Mucosa of rectum (tissue), 2 donors: ENCODE measurements around the gene INHA.

Experiments
- H3K27ac ChIP-seq, 2 donors: one replicate each; pipeline ENCODE4 v1.7.0; 2013; ENCODE audit warnings: inconsistent platforms in 2 of 2, low read depth in 2 of 2, low read length in 2 of 2
- H3K27me3 ChIP-seq, 2 donors: one replicate each; pipeline ENCODE4 v1.7.0; 2013; ENCODE audit warnings: low read length in 2 of 2; ENCODE audit not compliant: control insufficient read depth in 2 of 2, insufficient read depth in 2 of 2
- H3K36me3 ChIP-seq, 2 donors: one replicate each; pipeline ENCODE4 v1.7.0; 2013; ENCODE audit warnings: low read length in 2 of 2; ENCODE audit not compliant: control insufficient read depth in 2 of 2, insufficient read depth in 2 of 2
- H3K4me1 ChIP-seq, 2 donors: one replicate each; pipeline ENCODE4 v1.7.0; 2013; ENCODE audit warnings: low read length in 2 of 2, mild to moderate bottlenecking in 1 of 2; ENCODE audit not compliant: control insufficient read depth in 2 of 2, insufficient read depth in 2 of 2
- H3K4me3 ChIP-seq, 2 donors: one replicate each; pipeline ENCODE4 v1.7.0; 2013; ENCODE audit warnings: low read length in 2 of 2
- H3K9ac ChIP-seq, 2 donors: one replicate each; pipeline ENCODE4 v1.7.0; 2013; ENCODE audit warnings: low read length in 2 of 2, low read depth in 1 of 2, mild to moderate bottlenecking in 1 of 2
- H3K9me3 ChIP-seq, 2 donors: one replicate each; pipeline ENCODE4 v1.7.0; 2013; ENCODE audit warnings: low read length in 2 of 2; ENCODE audit not compliant: control insufficient read depth in 2 of 2
- donor health status: healthy.
- donor health status: Normal muscosa, but diverticular disease.

Gene INHA

GRCh38 chr2:219595256-219595655 is 23.1 kb downstream of the INHA start:
- Histone ChIP-seq H3K4me1 (peaks cover 5 to 12% of the 10 kb centered on the region in 2 donors), H3K27me3 (peaks cover 0 to 3% of the 10 kb centered on the region in 2 donors), H3K36me3 (no peaks in the 10 kb centered on the region), H3K9me3 (no peaks in the 10 kb centered on the region), H3K9ac (no peak overlapping the region), H3K27ac (no peak overlapping the region), H3K4me3 (no peak overlapping the region)

- H3K36me3 ChIP-seq = peaks cover 6 to 12% of the 10 kb centered on the region in 2 donors
- peak overlapping the region; percentile 77 to 89 for H3K9ac ChIP-seq
- H3K27ac ChIP-seq = peak overlapping the region; percentile 87 to 91
- no peaks in the 10 kb centered on the region for H3K9me3 ChIP-seq
- peak overlapping the region; percentile 96 to 99 for H3K4me3 ChIP-seq
- no peaks in the 10 kb centered on the region for H3K27me3 ChIP-seq
- peaks cover 5 to 12% of the 10 kb centered on the region in 2 donors for H3K4me1 ChIP-seq
Observed at GRCh38 chr2:219596954-219597551, 24.9 kb downstream of the INHA start.

GRCh38 chr2:219597552-219598307 is 25.6 kb downstream of the INHA start, which contains the start of gene STK11IP:
TSS of gene STK11IP (plus strand) at chr2:219597857. CDS start at chr2:219598120, 263 bp downstream.
- Histone ChIP-seq H3K9me3 (no peaks in the 10 kb centered on the region), H3K4me3 (peak within 1 kb of the TSS; percentile 96 to 99), H3K36me3 (peaks cover 13 to 18% of the 10 kb centered on the region in 2 donors), H3K27me3 (no peaks in the 10 kb centered on the region), H3K27ac (peak within 1 kb of the TSS; percentile 87 to 91), H3K4me1 (peaks cover 5 to 12% of the 10 kb centered on the region in 2 donors), H3K9ac (peak within 1 kb of the TSS; percentile 77 to 89)

- Histone ChIP-seq H3K36me3 (peaks cover 13 to 18% of the 10 kb centered on the region in 2 donors), H3K4me1 (peaks cover 5 to 12% of the 10 kb centered on the region in 2 donors), H3K27me3 (no peaks in the 10 kb centered on the region), H3K4me3 (peak overlapping the region; percentile 96 to 99), H3K9me3 (no peaks in the 10 kb centered on the region), H3K27ac (peak overlapping the region; percentile 87 to 91), H3K9ac (peak overlapping the region; percentile 75 to 77)
Observed at GRCh38 chr2:219598308-219599078, 26.4 kb downstream of the INHA start.

- H3K4me1 ChIP-seq = no peaks in the 10 kb centered on the region
- no peak overlapping the region for H3K9ac ChIP-seq
- no peaks in the 10 kb centered on the region for H3K27me3 ChIP-seq
- peaks cover 40 to 49% of the 10 kb centered on the region in 2 donors for H3K36me3 ChIP-seq
- H3K27ac ChIP-seq = peak overlapping the region in 1 of 2 donors; percentile 6
- H3K4me3 ChIP-seq = no peak overlapping the region
- no peaks in the 10 kb centered on the region for H3K9me3 ChIP-seq
Observed at GRCh38 chr2:219603771-219604170, 31.7 kb downstream of the INHA start.

GRCh38 chr2:219605607-219605954 is 33.5 kb downstream of the INHA start:
- Histone ChIP-seq H3K9me3 (no peaks in the 10 kb centered on the region), H3K27me3 (no peaks in the 10 kb centered on the region), H3K4me3 (no peak overlapping the region), H3K9ac (no peak overlapping the region), H3K4me1 (no peaks in the 10 kb centered on the region), H3K36me3 (peaks cover 48 to 57% of the 10 kb centered on the region in 2 donors), H3K27ac (no peak overlapping the region)

- Histone ChIP-seq H3K9ac (no peak overlapping the region), H3K27ac (no peak overlapping the region), H3K4me3 (no peak overlapping the region), H3K36me3 (peaks cover 40 to 54% of the 10 kb centered on the region in 2 donors), H3K4me1 (no peaks in the 10 kb centered on the region), H3K27me3 (no peaks in the 10 kb centered on the region), H3K9me3 (no peaks in the 10 kb centered on the region)
Observed at GRCh38 chr2:219607931-219608330, 35.8 kb downstream of the INHA start.

GRCh38 chr2:219608399-219608964 is 36.4 kb downstream of the INHA start:
- Histone ChIP-seq H3K9ac (no peak overlapping the region), H3K4me1 (no peaks in the 10 kb centered on the region), H3K4me3 (no peak overlapping the region), H3K27ac (no peak overlapping the region), H3K9me3 (no peaks in the 10 kb centered on the region), H3K36me3 (peaks cover 40 to 54% of the 10 kb centered on the region in 2 donors), H3K27me3 (no peaks in the 10 kb centered on the region)

- Histone ChIP-seq H3K4me1 (no peaks in the 10 kb centered on the region), H3K4me3 (no peak overlapping the region), H3K27ac (no peak overlapping the region), H3K9me3 (no peaks in the 10 kb centered on the region), H3K27me3 (no peaks in the 10 kb centered on the region), H3K9ac (no peak overlapping the region), H3K36me3 (peaks cover 38 to 59% of the 10 kb centered on the region in 2 donors)
Observed at GRCh38 chr2:219609149-219609750, 37.1 kb downstream of the INHA start.
